Measurements from ENCODE around the gene ACHE.

DNA sequence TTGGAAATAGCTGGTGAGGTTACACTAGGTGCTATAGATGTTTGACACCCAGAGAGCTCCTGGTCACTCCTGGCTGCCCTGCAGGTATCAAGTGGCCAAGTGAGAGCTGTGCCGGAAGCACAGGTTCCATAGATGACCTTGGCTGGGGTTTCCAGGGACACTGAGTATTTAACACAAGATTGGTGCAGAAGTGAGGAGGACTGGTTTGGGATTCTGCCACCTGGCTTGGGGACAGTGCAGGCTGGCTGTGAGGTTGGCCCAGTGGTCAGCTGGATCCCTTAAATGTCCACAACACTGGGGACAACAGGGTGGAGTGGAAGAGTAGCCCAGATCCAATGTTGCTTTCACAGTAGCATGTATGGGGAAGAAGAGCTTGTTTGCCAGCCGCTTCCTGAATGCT, 5.3 kb upstream of the ACHE start:
- TF ChIP-seq, protein P1, sequence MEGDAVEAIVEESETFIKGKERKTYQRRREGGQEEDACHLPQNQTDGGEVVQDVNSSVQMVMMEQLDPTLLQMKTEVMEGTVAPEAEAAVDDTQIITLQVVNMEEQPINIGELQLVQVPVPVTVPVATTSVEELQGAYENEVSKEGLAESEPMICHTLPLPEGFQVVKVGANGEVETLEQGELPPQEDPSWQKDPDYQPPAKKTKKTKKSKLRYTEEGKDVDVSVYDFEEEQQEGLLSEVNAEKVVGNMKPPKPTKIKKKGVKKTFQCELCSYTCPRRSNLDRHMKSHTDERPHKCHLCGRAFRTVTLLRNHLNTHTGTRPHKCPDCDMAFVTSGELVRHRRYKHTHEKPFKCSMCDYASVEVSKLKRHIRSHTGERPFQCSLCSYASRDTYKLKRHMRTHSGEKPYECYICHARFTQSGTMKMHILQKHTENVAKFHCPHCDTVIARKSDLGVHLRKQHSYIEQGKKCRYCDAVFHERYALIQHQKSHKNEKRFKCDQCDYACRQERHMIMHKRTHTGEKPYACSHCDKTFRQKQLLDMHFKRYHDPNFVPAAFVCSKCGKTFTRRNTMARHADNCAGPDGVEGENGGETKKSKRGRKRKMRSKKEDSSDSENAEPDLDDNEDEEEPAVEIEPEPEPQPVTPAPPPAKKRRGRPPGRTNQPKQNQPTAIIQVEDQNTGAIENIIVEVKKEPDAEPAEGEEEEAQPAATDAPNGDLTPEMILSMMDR (conservative IDR thresholded peaks at IDR 0.05; ENCODE audit: low read length): no peak
- TF ChIP-seq EZH2phosphoT487 (IDR thresholded peaks at IDR 0.05; ENCODE audit: borderline replicate concordance, low read depth, low read length): no peak

Data from OCI-LY7 (cell line).